Ramos (cell line): ENCODE measurements around the gene TMEM170B.

ENCODE experiments used
- in situ Hi-C: fragments of 300-500 bp; cut with MboI; formaldehyde crosslinking; loops from one replicate; pipeline ENCODE4 v1.14.3; 2022; ENCODE audit warnings: low sequenced_read_pairs; ENCODE audit not compliant: unreplicated experiment

TMEM170B gene

GRCh38 chr6:11609324-11610071, 71.9 kb downstream of the TMEM170B start:
- in situ Hi-C loops: no loop called here

GRCh38 chr6:11613336-11613735, 75.8 kb downstream of the TMEM170B start:
- in situ Hi-C loops: no loop called here

- in situ Hi-C loops: no loop called here
These were observed 76.3 kb downstream of the TMEM170B start for GRCh38 chr6:11613858-11614257.

GRCh38 chr6:11614534-11615213, 77.1 kb downstream of the TMEM170B start:
- in situ Hi-C loops: no loop called here

GRCh38 chr6:11615214-11615602, 77.7 kb downstream of the TMEM170B start:
- in situ Hi-C loops: no loop called here

- in situ Hi-C loops: no loop called here
These were observed 78.7 kb downstream of the TMEM170B start for GRCh38 chr6:11616200-11616611.

GRCh38 chr6:11618533-11618932, 81.0 kb downstream of the TMEM170B start:
- in situ Hi-C loops: no loop called here

- in situ Hi-C loops: no loop called here
These were observed 83.6 kb downstream of the TMEM170B start for GRCh38 chr6:11621119-11621518.

- in situ Hi-C loops: no loop called here
These were observed 84.6 kb downstream of the TMEM170B start for GRCh38 chr6:11622156-11622555.

- in situ Hi-C loops: no loop called here
These were observed 85.7 kb downstream of the TMEM170B start for GRCh38 chr6:11623272-11623671.

- in situ Hi-C loops: no loop called here
These were observed 87.8 kb downstream of the TMEM170B start for GRCh38 chr6:11625302-11625701.

GRCh38 chr6:11626356-11626755, 88.8 kb downstream of the TMEM170B start:
- in situ Hi-C loops: no loop called here

GRCh38 chr6:11628562-11628961, 91.0 kb downstream of the TMEM170B start:
- in situ Hi-C loops: no loop called here

- in situ Hi-C loops: no loop called here
These were observed 93.5 kb downstream of the TMEM170B start for GRCh38 chr6:11631008-11631407.

GRCh38 chr6:11631539-11631938, 94.0 kb downstream of the TMEM170B start:
- in situ Hi-C loops: no loop called here

GRCh38 chr6:11632231-11632630, 94.7 kb downstream of the TMEM170B start:
- in situ Hi-C loops: no loop called here

GRCh38 chr6:11632795-11633511, 95.4 kb downstream of the TMEM170B start:
- in situ Hi-C loops: no loop called here
